ENCODE data around the gene DLGAP1. TPM values are rescaled to one million over a fixed set of nuclear protein-coding genes. Genes with fewer than 3 reads are reported as not detected.

DLGAP1 gene
- total RNA-seq, 1 experiment from 2014 or later, result 23.0 TPM

DNA sequence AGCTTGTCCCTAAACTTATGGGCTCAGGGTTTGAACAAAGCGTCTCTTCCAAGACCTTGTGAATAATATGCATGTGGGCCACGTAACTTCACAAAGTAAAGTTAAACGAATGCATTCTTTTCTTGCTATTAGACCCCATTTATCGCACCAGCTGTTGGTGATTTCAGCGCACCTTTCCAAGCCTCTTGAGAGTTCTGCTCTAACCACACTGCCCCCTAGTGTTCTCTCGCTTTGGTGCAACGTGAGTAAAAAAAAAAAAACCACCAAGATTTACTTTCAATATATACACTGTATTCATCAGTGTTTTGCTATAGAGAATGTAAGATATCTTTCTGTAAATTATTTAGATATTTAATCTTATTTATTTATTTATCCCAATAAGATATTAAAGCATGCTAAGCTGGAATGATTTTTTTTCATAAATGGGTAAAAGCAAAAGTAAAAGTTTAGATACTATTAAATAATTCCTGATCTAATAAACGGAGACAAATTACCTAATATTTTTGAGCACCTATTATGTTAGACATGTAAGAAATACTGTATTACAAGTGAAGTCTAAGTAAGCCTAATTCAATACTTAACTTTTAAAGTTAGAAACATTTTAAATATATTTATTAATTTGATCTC lies 459.5 kb downstream of the DLGAP1 start:
- TF ChIP-seq, protein P1, sequence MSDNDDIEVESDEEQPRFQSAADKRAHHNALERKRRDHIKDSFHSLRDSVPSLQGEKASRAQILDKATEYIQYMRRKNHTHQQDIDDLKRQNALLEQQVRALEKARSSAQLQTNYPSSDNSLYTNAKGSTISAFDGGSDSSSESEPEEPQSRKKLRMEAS (CRISPR knock-in tag; IDR thresholded peaks at IDR 0.05), result no peak
- TF ChIP-seq RORB (CRISPR knock-in tag; IDR thresholded peaks at IDR 0.05), result no peak
- TF ChIP-seq, protein P2, sequence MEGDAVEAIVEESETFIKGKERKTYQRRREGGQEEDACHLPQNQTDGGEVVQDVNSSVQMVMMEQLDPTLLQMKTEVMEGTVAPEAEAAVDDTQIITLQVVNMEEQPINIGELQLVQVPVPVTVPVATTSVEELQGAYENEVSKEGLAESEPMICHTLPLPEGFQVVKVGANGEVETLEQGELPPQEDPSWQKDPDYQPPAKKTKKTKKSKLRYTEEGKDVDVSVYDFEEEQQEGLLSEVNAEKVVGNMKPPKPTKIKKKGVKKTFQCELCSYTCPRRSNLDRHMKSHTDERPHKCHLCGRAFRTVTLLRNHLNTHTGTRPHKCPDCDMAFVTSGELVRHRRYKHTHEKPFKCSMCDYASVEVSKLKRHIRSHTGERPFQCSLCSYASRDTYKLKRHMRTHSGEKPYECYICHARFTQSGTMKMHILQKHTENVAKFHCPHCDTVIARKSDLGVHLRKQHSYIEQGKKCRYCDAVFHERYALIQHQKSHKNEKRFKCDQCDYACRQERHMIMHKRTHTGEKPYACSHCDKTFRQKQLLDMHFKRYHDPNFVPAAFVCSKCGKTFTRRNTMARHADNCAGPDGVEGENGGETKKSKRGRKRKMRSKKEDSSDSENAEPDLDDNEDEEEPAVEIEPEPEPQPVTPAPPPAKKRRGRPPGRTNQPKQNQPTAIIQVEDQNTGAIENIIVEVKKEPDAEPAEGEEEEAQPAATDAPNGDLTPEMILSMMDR (IDR thresholded peaks at IDR 0.05), result peak; percentile 72
- no peak for TF ChIP-seq EMX1 (CRISPR knock-in tag; IDR thresholded peaks at IDR 0.05)
- ChIA-PET CTCF (interaction anchor here (0.5 to 2.7 kb wide), 40 partner anchors 10 to 933 kb away, joined by 3 to 47 read pairs (median 4); no protein-coding TSS in a partner anchor), POLR2A (interaction anchor here (0.6 kb wide), 1 partner anchor 719 kb away, joined by 6 read pairs; no protein-coding TSS in a partner anchor)
- no peak overlapping the region for H3K4me3 Mint-ChIP-seq
- no peaks in the 10 kb centered on the region for H3K9me3 Mint-ChIP-seq
- ATAC-seq (peak; percentile 44; the same call in 1 of the 2 replicates), DNase-seq (ENCODE audit: low spot score) (peak; percentile 47)
- no peaks in the 10 kb centered on the region for H3K36me3 Mint-ChIP-seq
- H3K27ac Mint-ChIP-seq, result no peak overlapping the region
- no peaks in the 10 kb centered on the region for H3K27me3 Mint-ChIP-seq (ENCODE audit: low read depth)
- peaks cover 13% of the 10 kb centered on the region for H3K4me1 Mint-ChIP-seq

DNA sequence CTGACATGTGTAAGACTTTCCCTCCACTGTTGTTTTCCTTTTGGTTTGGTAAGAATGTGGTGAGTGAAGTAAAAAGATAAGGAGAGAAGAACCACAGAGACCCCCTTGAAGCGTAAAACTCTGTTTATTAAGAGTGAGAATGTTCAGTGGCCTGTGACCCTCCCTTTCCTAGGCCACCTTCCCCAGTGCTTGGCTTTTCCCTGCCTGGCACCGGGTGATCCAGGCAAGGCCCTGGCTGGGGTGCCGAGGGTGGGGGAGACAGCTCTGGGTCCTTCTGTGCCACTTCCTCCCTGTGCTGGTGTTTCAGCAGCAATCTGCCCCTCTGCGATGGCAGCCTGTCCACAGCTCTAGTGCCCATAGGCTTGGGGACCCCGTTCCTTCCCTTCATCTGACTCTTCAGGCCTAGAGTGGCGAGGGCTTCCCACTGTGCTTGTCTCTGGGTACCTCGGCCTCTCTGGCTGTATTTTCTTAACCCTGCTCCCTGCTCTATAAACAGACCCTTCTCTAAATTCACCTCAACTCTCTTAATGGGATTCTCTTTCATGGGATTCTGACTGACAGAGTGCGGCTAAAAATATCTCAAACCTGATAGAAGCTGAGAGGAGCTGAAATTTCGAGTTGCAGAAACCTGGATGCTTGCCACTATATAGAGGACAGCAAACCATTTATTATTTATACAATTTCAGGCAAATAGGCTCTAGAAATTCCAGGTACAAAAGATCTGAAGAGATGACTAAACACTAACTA lies 461.0 kb downstream of the DLGAP1 start:
- peaks cover 17% of the 10 kb centered on the region for H3K4me1 Mint-ChIP-seq
- ATAC-seq (no peak), DNase-seq (ENCODE audit: low spot score) (no peak)
- H3K36me3 Mint-ChIP-seq, result peaks cover 1% of the 10 kb centered on the region; the same call in 1 of the 2 replicates
- POLR2A ChIA-PET, result no interaction called here
- no peak overlapping the region for H3K4me3 Mint-ChIP-seq
- H3K27ac Mint-ChIP-seq, result no peak overlapping the region
- TF ChIP-seq NR3C1 (CRISPR knock-in tag; conservative IDR thresholded peaks at IDR 0.05; ENCODE audit: low read depth) (no peak), MXD4 (CRISPR knock-in tag; IDR thresholded peaks at IDR 0.05; ENCODE audit: borderline replicate concordance) (no peak), PRRX2 (CRISPR knock-in tag; IDR thresholded peaks at IDR 0.05) (no peak), IRF2 (CRISPR knock-in tag; IDR thresholded peaks at IDR 0.05; ENCODE audit: borderline replicate concordance, low read depth) (no peak), SP1 (CRISPR knock-in tag; conservative IDR thresholded peaks at IDR 0.05) (no peak), ZNF396 (CRISPR knock-in tag; IDR thresholded peaks at IDR 0.05; ENCODE audit: borderline replicate concordance) (no peak), ZNF317 (CRISPR knock-in tag; IDR thresholded peaks at IDR 0.05; ENCODE audit: borderline replicate concordance, low read depth) (no peak)
- TF ChIP-seq, protein P1 (CRISPR knock-in tag; IDR thresholded peaks at IDR 0.05), result no peak
- TF ChIP-seq, protein P3, sequence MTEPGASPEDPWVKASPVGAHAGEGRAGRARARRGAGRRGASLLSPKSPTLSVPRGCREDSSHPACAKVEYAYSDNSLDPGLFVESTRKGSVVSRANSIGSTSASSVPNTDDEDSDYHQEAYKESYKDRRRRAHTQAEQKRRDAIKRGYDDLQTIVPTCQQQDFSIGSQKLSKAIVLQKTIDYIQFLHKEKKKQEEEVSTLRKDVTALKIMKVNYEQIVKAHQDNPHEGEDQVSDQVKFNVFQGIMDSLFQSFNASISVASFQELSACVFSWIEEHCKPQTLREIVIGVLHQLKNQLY (CRISPR knock-in tag; IDR thresholded peaks at IDR 0.05), result no peak
- TF ChIP-seq, protein P4, sequence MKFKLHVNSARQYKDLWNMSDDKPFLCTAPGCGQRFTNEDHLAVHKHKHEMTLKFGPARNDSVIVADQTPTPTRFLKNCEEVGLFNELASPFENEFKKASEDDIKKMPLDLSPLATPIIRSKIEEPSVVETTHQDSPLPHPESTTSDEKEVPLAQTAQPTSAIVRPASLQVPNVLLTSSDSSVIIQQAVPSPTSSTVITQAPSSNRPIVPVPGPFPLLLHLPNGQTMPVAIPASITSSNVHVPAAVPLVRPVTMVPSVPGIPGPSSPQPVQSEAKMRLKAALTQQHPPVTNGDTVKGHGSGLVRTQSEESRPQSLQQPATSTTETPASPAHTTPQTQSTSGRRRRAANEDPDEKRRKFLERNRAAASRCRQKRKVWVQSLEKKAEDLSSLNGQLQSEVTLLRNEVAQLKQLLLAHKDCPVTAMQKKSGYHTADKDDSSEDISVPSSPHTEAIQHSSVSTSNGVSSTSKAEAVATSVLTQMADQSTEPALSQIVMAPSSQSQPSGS (CRISPR knock-in tag; IDR thresholded peaks at IDR 0.05; ENCODE audit: borderline replicate concordance, low read depth), result no peak
- TF ChIP-seq, protein P5, sequence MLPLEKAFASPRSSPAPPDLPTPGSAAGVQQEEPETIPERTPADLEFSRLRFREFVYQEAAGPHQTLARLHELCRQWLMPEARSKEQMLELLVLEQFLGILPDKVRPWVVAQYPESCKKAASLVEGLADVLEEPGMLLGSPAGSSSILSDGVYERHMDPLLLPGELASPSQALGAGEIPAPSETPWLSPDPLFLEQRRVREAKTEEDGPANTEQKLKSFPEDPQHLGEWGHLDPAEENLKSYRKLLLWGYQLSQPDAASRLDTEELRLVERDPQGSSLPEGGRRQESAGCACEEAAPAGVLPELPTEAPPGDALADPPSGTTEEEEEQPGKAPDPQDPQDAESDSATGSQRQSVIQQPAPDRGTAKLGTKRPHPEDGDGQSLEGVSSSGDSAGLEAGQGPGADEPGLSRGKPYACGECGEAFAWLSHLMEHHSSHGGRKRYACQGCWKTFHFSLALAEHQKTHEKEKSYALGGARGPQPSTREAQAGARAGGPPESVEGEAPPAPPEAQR (CRISPR knock-in tag; IDR thresholded peaks at IDR 0.05), result no peak
- TF ChIP-seq, protein P6, sequence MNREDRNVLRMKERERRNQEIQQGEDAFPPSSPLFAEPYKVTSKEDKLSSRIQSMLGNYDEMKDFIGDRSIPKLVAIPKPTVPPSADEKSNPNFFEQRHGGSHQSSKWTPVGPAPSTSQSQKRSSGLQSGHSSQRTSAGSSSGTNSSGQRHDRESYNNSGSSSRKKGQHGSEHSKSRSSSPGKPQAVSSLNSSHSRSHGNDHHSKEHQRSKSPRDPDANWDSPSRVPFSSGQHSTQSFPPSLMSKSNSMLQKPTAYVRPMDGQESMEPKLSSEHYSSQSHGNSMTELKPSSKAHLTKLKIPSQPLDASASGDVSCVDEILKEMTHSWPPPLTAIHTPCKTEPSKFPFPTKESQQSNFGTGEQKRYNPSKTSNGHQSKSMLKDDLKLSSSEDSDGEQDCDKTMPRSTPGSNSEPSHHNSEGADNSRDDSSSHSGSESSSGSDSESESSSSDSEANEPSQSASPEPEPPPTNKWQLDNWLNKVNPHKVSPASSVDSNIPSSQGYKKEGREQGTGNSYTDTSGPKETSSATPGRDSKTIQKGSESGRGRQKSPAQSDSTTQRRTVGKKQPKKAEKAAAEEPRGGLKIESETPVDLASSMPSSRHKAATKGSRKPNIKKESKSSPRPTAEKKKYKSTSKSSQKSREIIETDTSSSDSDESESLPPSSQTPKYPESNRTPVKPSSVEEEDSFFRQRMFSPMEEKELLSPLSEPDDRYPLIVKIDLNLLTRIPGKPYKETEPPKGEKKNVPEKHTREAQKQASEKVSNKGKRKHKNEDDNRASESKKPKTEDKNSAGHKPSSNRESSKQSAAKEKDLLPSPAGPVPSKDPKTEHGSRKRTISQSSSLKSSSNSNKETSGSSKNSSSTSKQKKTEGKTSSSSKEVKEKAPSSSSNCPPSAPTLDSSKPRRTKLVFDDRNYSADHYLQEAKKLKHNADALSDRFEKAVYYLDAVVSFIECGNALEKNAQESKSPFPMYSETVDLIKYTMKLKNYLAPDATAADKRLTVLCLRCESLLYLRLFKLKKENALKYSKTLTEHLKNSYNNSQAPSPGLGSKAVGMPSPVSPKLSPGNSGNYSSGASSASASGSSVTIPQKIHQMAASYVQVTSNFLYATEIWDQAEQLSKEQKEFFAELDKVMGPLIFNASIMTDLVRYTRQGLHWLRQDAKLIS (CRISPR knock-in tag; IDR thresholded peaks at IDR 0.05; ENCODE audit: borderline replicate concordance), result no peak
- peaks cover 3% of the 10 kb centered on the region; the same call in 1 of the 2 replicates for H3K9me3 Mint-ChIP-seq
- CTCF ChIA-PET, result interaction anchor here (1.1 to 2.7 kb wide), 9 partner anchors 8 to 240 kb away, joined by 3 to 47 read pairs (median 10); no protein-coding TSS in a partner anchor
- H3K27me3 Mint-ChIP-seq (ENCODE audit: low read depth), result no peaks in the 10 kb centered on the region

All from WTC11 (cell line).